Calu3 (cell line): Measurements from ENCODE around the gene PIGQ. TPM values are rescaled to one million over a fixed set of nuclear protein-coding genes. Genes with fewer than 3 reads are reported as not detected.

Source experiments
- BruUV-seq: library from RNA; stranded (reverse); fragments of 400-500 nt; replicated peaks from 2 replicates; lab custom pipeline; 2021; lab: Mats Ljungman, UMichigan
- CTCF ChIA-PET: fragments of 300-600 bp; sonication (Branson Sonifier 250); formaldehyde crosslinking; loops from one replicate; lab custom pipeline; 2022; ENCODE audit warnings: antibody characterized with exemption; lab: Charles Lee
- DNase-seq: peaks from one replicate; pipeline ENCODE4 v3.0.0; 2022
- H3K27ac Mint-ChIP-seq: one replicate; pipeline ENCODE4 v1.8.0; 2022; ENCODE audit warnings: mixed read lengths; ENCODE audit not compliant: unreplicated experiment
- H3K27me3 Mint-ChIP-seq: one replicate; pipeline ENCODE4 v1.8.0; 2022; ENCODE audit warnings: mixed read lengths; ENCODE audit not compliant: unreplicated experiment
- H3K36me3 Mint-ChIP-seq: one replicate; pipeline ENCODE4 v1.8.0; 2022; ENCODE audit warnings: mild to moderate bottlenecking, moderate library complexity, mixed read lengths; ENCODE audit not compliant: insufficient read depth, unreplicated experiment
- H3K4me1 Mint-ChIP-seq: one replicate; pipeline ENCODE4 v1.8.0; 2022; ENCODE audit warnings: mild to moderate bottlenecking, low read depth, mixed read lengths; ENCODE audit not compliant: unreplicated experiment
- H3K4me3 Mint-ChIP-seq: one replicate; pipeline ENCODE4 v1.8.0; 2022; ENCODE audit warnings: mild to moderate bottlenecking, low read depth, moderate library complexity, mixed read lengths; ENCODE audit not compliant: unreplicated experiment
- H3K9me3 Mint-ChIP-seq: one replicate; pipeline ENCODE4 v1.8.0; 2022; ENCODE audit warnings: low read depth, mixed read lengths; ENCODE audit not compliant: unreplicated experiment
- CTCF ChIP-seq: fragments of 200-600 bp; IDR thresholded peaks from one replicate; pipeline ENCODE4 v1.8.0; 2022; ENCODE audit warnings: antibody characterized with exemption; ENCODE audit not compliant: unreplicated experiment
- intact Hi-C: fragments of 100-400 bp; cut with micrococcal nuclease; formaldehyde crosslinking; loops from one replicate; pipeline ENCODE4 v1.10.0; 2022; ENCODE audit not compliant: unreplicated experiment
- total RNA-seq: library from RNA; stranded (reverse); gene quantifications from 2 replicates; pipeline ENCODE4 v1.2.3, GENCODE V29; 2022

PIGQ gene
- total RNA-seq, 1 experiment from 2014 or later = 101 TPM

GRCh38 chr16:574021-574760, 4.4 kb downstream of the PIGQ start:
- CTCF ChIA-PET = no interaction called here
- intact Hi-C loops = no loop called here
- H3K27ac Mint-ChIP-seq = no peak overlapping the region
- peaks cover 43% of the 10 kb centered on the region for H3K36me3 Mint-ChIP-seq
- no peaks in the 10 kb centered on the region for H3K9me3 Mint-ChIP-seq
- H3K4me3 Mint-ChIP-seq = no peak overlapping the region
- peaks cover 16% of the 10 kb centered on the region for H3K4me1 Mint-ChIP-seq
- DNase-seq = no peak
- no peak for TF ChIP-seq CTCF
- BruUV-seq = no TSS peak
- no peaks in the 10 kb centered on the region for H3K27me3 Mint-ChIP-seq

- Mint-ChIP-seq H3K9me3 (no peaks in the 10 kb centered on the region), H3K4me1 (peaks cover 14% of the 10 kb centered on the region), H3K27ac (no peak overlapping the region), H3K4me3 (no peak overlapping the region), H3K36me3 (peaks cover 30% of the 10 kb centered on the region), H3K27me3 (no peaks in the 10 kb centered on the region)
- BruUV-seq = no TSS peak
- CTCF ChIA-PET = no interaction called here
- DNase-seq = no peak
- TF ChIP-seq CTCF = no peak
- intact Hi-C loops = no loop called here
These were observed 5.8 kb downstream of the PIGQ start for GRCh38 chr16:575354-576196.

- intact Hi-C loops = no loop called here
- H3K4me1 Mint-ChIP-seq = peaks cover 7% of the 10 kb centered on the region
- no peak overlapping the region for H3K27ac Mint-ChIP-seq
- CTCF ChIA-PET = interaction anchor here (0.6 to 1.2 kb wide), 2 partner anchors 11 to 17 kb away, joined by 3 to 4 read pairs; no protein-coding TSS in a partner anchor
- TF ChIP-seq CTCF = peak; percentile 4
- no peaks in the 10 kb centered on the region for H3K27me3 Mint-ChIP-seq
- H3K36me3 Mint-ChIP-seq = peaks cover 28% of the 10 kb centered on the region
- DNase-seq = no peak
- no peaks in the 10 kb centered on the region for H3K9me3 Mint-ChIP-seq
- H3K4me3 Mint-ChIP-seq = peak overlapping the region; percentile 18
- BruUV-seq = no TSS peak
These were observed 6.5 kb downstream of the PIGQ start for GRCh38 chr16:576197-576822.

DNA sequence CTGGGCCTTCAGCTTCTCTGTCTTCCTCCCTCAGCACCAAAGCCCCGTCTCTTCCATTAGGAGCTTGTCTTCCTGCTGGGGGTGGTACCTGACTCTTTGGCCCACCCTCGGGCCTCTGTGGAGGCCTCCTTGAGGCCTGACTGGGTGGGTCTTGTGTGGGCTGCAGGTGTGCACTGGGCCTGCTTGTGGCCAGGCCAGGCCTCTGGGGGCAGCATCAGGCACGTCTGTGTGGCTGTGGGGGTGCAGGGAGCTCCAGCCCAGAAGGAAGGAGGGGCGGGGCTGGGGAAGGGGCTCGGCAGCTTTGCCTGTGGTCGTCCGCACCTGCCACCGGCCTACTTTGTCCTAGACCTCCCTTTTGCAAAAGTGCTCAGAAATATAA, 7.0 kb downstream of the PIGQ start:
- Mint-ChIP-seq H3K9me3 (no peaks in the 10 kb centered on the region), H3K36me3 (peaks cover 28% of the 10 kb centered on the region), H3K27ac (no peak overlapping the region), H3K27me3 (no peaks in the 10 kb centered on the region), H3K4me1 (peaks cover 2% of the 10 kb centered on the region), H3K4me3 (no peak overlapping the region)
- intact Hi-C loops = no loop called here
- CTCF ChIA-PET = interaction anchor here (0.6 to 1.2 kb wide), 3 partner anchors 11 to 38 kb away, joined by 3 to 4 read pairs (median 3); no protein-coding TSS in a partner anchor
- DNase-seq = no peak
- TF ChIP-seq CTCF = peak; percentile 7
- BruUV-seq = no TSS peak
